Activated naive CD4-positive, alpha-beta T cell treated with anti-CD3 and anti-CD28 coated beads, Interleukin-2, amount 50 U/mL, for 24 hours (primary cell): Measurements from ENCODE around the gene FCGR1A.
"Not testable (repeated sequence)": the region's sequence is repeated elsewhere in the genome, so short reads cannot be mapped to it uniquely, and the experiment has no call there.

Experiments
- H3K27ac Mint-ChIP-seq: one replicate; pipeline ENCODE4 v1.8.0; 2021; ENCODE audit warnings: mild to moderate bottlenecking, mixed read lengths
- H3K27me3 Mint-ChIP-seq: one replicate; pipeline ENCODE4 v1.8.0; 2021; ENCODE audit warnings: mixed read lengths
- H3K36me3 Mint-ChIP-seq: one replicate; pipeline ENCODE4 v1.8.0; 2021; ENCODE audit warnings: mixed read lengths
- H3K4me1 Mint-ChIP-seq: one replicate; pipeline ENCODE4 v1.8.0; 2021; ENCODE audit warnings: mixed read lengths
- H3K4me3 Mint-ChIP-seq: one replicate; pipeline ENCODE4 v1.8.0; 2021; ENCODE audit warnings: mild to moderate bottlenecking, mixed read lengths
- H3K9me3 Mint-ChIP-seq: one replicate; pipeline ENCODE4 v1.8.0; 2021; ENCODE audit warnings: mixed read lengths

The FCGR1A gene

GRCh38 chr1:149810697-149811405 lies 28.4 kb downstream of the FCGR1A start:
- H3K4me3 Mint-ChIP-seq = peak overlapping the region; percentile 95
- not testable (repeated sequence) for H3K9me3 Mint-ChIP-seq, H3K4me1 Mint-ChIP-seq, H3K36me3 Mint-ChIP-seq, H3K27ac Mint-ChIP-seq, H3K27me3 Mint-ChIP-seq

- H3K36me3 Mint-ChIP-seq, H3K4me1 Mint-ChIP-seq, H3K27me3 Mint-ChIP-seq, H3K27ac Mint-ChIP-seq, H3K9me3 Mint-ChIP-seq: not testable (repeated sequence)
- H3K4me3 Mint-ChIP-seq = peak overlapping the region; percentile 95
Measured at GRCh38 chr1:149811514-149811889, 29.0 kb downstream of the FCGR1A start.

- not testable (repeated sequence) for H3K4me1 Mint-ChIP-seq, H3K9me3 Mint-ChIP-seq, H3K27me3 Mint-ChIP-seq, H3K36me3 Mint-ChIP-seq
- H3K4me3 Mint-ChIP-seq = peak overlapping the region; percentile 95
- H3K27ac Mint-ChIP-seq = peak overlapping the region; percentile 97
Measured at GRCh38 chr1:149811890-149812829, 29.7 kb downstream of the FCGR1A start.

GRCh38 chr1:149812893-149813801 lies 30.7 kb downstream of the FCGR1A start:
- peak overlapping the region; percentile 77 for H3K27ac Mint-ChIP-seq
- H3K9me3 Mint-ChIP-seq, H3K36me3 Mint-ChIP-seq, H3K4me1 Mint-ChIP-seq, H3K27me3 Mint-ChIP-seq: not testable (repeated sequence)
- H3K4me3 Mint-ChIP-seq = peak overlapping the region; percentile 95

GRCh38 chr1:149820387-149820786 lies 37.9 kb downstream of the FCGR1A start:
- H3K4me3 Mint-ChIP-seq, H3K4me1 Mint-ChIP-seq, H3K27ac Mint-ChIP-seq, H3K27me3 Mint-ChIP-seq, H3K36me3 Mint-ChIP-seq, H3K9me3 Mint-ChIP-seq: not testable (repeated sequence)

GRCh38 chr1:149826555-149826954 lies 44.1 kb downstream of the FCGR1A start:
- not testable (repeated sequence) for H3K27me3 Mint-ChIP-seq, H3K4me1 Mint-ChIP-seq, H3K9me3 Mint-ChIP-seq, H3K4me3 Mint-ChIP-seq, H3K36me3 Mint-ChIP-seq, H3K27ac Mint-ChIP-seq

GRCh38 chr1:149831764-149832315 lies 49.3 kb downstream of the FCGR1A start:
- H3K4me1 Mint-ChIP-seq, H3K4me3 Mint-ChIP-seq, H3K36me3 Mint-ChIP-seq, H3K27ac Mint-ChIP-seq, H3K27me3 Mint-ChIP-seq, H3K9me3 Mint-ChIP-seq: not testable (repeated sequence)

- not testable (repeated sequence) for H3K4me1 Mint-ChIP-seq, H3K9me3 Mint-ChIP-seq, H3K27ac Mint-ChIP-seq, H3K27me3 Mint-ChIP-seq, H3K36me3 Mint-ChIP-seq, H3K4me3 Mint-ChIP-seq
Measured at GRCh38 chr1:149832316-149833126, 50.0 kb downstream of the FCGR1A start.

- not testable (repeated sequence) for H3K27me3 Mint-ChIP-seq, H3K9me3 Mint-ChIP-seq, H3K4me1 Mint-ChIP-seq, H3K36me3 Mint-ChIP-seq, H3K27ac Mint-ChIP-seq, H3K4me3 Mint-ChIP-seq
Measured at GRCh38 chr1:149833144-149833543, 50.6 kb downstream of the FCGR1A start.

GRCh38 chr1:149841149-149841548 lies 58.7 kb downstream of the FCGR1A start:
- peaks cover 24% of the 10 kb centered on the region for H3K4me1 Mint-ChIP-seq
- H3K36me3 Mint-ChIP-seq, H3K27ac Mint-ChIP-seq, H3K9me3 Mint-ChIP-seq, H3K4me3 Mint-ChIP-seq, H3K27me3 Mint-ChIP-seq: not testable (repeated sequence)
